ENCODE results near the gene RAB3C.

DNA sequence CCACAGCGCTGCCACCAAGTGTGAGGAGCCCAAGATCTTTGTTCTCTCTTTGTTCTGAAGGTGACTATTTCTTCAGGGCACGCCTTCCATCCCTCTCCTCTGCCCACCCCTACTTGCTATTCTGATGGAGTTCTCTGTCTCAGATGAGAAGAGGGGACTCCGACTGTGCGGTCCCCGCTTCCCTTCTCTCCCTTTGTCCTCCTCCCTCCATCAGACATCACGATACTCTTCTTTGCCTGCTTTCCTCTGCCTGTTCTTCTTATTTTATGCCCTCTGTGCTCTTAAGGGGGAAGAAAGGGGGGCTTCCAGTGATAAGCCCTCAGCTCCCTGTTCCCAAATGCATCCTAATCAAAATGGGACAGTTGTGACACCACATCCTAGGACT is 307.8 kb downstream of the RAB3C start:
- no peak for TF ChIP-seq POLR2A (IDR thresholded peaks at IDR 0.05)
- TF ChIP-seq, protein P1, sequence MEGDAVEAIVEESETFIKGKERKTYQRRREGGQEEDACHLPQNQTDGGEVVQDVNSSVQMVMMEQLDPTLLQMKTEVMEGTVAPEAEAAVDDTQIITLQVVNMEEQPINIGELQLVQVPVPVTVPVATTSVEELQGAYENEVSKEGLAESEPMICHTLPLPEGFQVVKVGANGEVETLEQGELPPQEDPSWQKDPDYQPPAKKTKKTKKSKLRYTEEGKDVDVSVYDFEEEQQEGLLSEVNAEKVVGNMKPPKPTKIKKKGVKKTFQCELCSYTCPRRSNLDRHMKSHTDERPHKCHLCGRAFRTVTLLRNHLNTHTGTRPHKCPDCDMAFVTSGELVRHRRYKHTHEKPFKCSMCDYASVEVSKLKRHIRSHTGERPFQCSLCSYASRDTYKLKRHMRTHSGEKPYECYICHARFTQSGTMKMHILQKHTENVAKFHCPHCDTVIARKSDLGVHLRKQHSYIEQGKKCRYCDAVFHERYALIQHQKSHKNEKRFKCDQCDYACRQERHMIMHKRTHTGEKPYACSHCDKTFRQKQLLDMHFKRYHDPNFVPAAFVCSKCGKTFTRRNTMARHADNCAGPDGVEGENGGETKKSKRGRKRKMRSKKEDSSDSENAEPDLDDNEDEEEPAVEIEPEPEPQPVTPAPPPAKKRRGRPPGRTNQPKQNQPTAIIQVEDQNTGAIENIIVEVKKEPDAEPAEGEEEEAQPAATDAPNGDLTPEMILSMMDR (IDR thresholded peaks at IDR 0.05): no peak

All from body of pancreas (tissue), 4 donors.